Suprapubic skin (tissue), 4 donors: ENCODE results near the gene MRC2. TPM values are rescaled to one million over a fixed set of nuclear protein-coding genes. Genes with fewer than 3 reads are reported as not detected.

Source experiments
- DNase-seq, 2 donors: peaks; one replicate each; pipeline ENCODE4 v3.0.0-alpha.2; 2019; ENCODE audit warnings: low spot score in 2 of 2
- H3K27ac ChIP-seq: fragments of 200-600 bp; sonication (generic); one replicate; pipeline ENCODE4 v1.5.1; 2019
- H3K27me3 ChIP-seq: fragments of 200-600 bp; sonication (generic); one replicate; pipeline ENCODE4 v1.5.1; 2019
- H3K36me3 ChIP-seq: fragments of 200-600 bp; sonication (generic); one replicate; pipeline ENCODE4 v1.5.1; 2019
- H3K4me1 ChIP-seq: fragments of 200-600 bp; sonication (generic); one replicate; pipeline ENCODE4 v1.5.1; 2019
- H3K4me3 ChIP-seq: fragments of 200-600 bp; sonication (generic); one replicate; pipeline ENCODE4 v1.5.1; 2019; ENCODE audit warnings: mild to moderate bottlenecking
- H3K9me3 ChIP-seq: fragments of 200-600 bp; sonication (generic); one replicate; pipeline ENCODE4 v1.5.1; 2019
- EP300 ChIP-seq: sonication (generic); formaldehyde crosslinking; IDR thresholded peaks from one replicate; pipeline ENCODE4 v1.6.1; 2017; ENCODE audit warnings: antibody characterized with exemption
- POLR2A ChIP-seq, 2 donors: fragments of 450-650 bp; IDR thresholded peaks; one replicate each; pipeline ENCODE4 v1.6.1; 2017; ENCODE audit warnings: antibody characterized with exemption in 2 of 2, mild to moderate bottlenecking in 2 of 2, moderate library complexity in 2 of 2
- POLR2AphosphoS5 ChIP-seq, 3 donors: sonication (generic); formaldehyde crosslinking; IDR thresholded peaks; one replicate each; pipeline ENCODE4 v1.6.1; 2017; ENCODE audit warnings: antibody characterized with exemption in 3 of 3
- WGBS: methylation state at CpG from one replicate; pipeline ENCODE4 v1.1.5; 2018; 5-methylcytosine and 5-hydroxymethylcytosine counted together
- total RNA-seq, 4 donors: library from RNA; depleted of rRNA; stranded (reverse); fragments of >200 nt; gene quantifications; one replicate each; pipeline ENCODE4 v1.1.0, GENCODE V29; 2016
- TF ChIP-seq, protein P1 (sequence below), 2 donors: fragments of 200-600 bp in 1 of 2; fragments of 450-650 bp in 1 of 2; sonication (generic) in 1 of 2; IDR thresholded peaks; one replicate each; pipeline ENCODE4 v1.5.1; 2016 to 2019; ENCODE audit warnings: antibody characterized with exemption in 2 of 2, mild to moderate bottlenecking in 1 of 2, moderate library complexity in 1 of 2

MRC2 gene, protein sequence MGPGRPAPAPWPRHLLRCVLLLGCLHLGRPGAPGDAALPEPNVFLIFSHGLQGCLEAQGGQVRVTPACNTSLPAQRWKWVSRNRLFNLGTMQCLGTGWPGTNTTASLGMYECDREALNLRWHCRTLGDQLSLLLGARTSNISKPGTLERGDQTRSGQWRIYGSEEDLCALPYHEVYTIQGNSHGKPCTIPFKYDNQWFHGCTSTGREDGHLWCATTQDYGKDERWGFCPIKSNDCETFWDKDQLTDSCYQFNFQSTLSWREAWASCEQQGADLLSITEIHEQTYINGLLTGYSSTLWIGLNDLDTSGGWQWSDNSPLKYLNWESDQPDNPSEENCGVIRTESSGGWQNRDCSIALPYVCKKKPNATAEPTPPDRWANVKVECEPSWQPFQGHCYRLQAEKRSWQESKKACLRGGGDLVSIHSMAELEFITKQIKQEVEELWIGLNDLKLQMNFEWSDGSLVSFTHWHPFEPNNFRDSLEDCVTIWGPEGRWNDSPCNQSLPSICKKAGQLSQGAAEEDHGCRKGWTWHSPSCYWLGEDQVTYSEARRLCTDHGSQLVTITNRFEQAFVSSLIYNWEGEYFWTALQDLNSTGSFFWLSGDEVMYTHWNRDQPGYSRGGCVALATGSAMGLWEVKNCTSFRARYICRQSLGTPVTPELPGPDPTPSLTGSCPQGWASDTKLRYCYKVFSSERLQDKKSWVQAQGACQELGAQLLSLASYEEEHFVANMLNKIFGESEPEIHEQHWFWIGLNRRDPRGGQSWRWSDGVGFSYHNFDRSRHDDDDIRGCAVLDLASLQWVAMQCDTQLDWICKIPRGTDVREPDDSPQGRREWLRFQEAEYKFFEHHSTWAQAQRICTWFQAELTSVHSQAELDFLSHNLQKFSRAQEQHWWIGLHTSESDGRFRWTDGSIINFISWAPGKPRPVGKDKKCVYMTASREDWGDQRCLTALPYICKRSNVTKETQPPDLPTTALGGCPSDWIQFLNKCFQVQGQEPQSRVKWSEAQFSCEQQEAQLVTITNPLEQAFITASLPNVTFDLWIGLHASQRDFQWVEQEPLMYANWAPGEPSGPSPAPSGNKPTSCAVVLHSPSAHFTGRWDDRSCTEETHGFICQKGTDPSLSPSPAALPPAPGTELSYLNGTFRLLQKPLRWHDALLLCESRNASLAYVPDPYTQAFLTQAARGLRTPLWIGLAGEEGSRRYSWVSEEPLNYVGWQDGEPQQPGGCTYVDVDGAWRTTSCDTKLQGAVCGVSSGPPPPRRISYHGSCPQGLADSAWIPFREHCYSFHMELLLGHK (N-terminal part only)
- 10 to 100 TPM; 31.4 to 55.2 (median 37.1) TPM for total RNA-seq

DNA sequence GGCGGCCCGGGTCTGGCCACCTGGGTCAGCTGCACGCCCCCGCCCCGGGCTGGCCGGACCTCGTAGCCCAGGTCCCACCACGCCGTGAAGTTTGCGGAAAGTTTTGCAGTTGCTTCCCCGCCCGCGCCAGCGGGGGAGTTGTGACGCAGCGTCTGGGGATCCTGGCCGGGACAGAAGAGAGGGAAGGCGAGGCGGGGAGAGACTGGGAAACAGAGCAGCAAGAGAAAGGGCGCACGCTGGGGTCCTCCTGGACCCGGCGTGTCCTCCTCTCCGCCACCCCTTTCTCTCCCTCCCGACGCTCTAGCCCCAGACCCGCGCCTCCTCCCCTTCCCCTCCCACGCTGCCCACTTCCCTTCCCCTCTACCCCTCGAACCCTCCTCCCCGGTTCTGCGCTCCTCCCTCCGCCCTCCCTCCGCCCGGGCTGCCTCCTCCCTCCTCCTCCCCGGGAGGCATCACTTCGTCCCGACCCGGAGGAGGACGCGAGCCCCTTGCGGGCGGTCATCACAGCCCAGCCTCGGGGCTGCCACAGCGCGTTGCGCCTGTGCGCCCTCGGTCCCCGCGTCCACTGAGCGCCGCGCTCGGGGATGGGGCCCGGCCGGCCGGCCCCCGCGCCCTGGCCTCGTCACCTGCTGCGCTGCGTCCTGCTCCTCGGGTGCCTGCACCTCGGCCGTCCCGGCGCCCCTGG lies at the start of gene MRC2:
MRC2 (plus strand) TSS at position 452 of the 685 bp plus-strand sequence; CDS start at position 585, 133 bp downstream.
- TF ChIP-seq POLR2A (IDR thresholded peaks at IDR 0.05) (no peak), POLR2AphosphoS5 (IDR thresholded peaks at IDR 0.05) (no peak), EP300 (no peak)
- TF ChIP-seq, protein P1, sequence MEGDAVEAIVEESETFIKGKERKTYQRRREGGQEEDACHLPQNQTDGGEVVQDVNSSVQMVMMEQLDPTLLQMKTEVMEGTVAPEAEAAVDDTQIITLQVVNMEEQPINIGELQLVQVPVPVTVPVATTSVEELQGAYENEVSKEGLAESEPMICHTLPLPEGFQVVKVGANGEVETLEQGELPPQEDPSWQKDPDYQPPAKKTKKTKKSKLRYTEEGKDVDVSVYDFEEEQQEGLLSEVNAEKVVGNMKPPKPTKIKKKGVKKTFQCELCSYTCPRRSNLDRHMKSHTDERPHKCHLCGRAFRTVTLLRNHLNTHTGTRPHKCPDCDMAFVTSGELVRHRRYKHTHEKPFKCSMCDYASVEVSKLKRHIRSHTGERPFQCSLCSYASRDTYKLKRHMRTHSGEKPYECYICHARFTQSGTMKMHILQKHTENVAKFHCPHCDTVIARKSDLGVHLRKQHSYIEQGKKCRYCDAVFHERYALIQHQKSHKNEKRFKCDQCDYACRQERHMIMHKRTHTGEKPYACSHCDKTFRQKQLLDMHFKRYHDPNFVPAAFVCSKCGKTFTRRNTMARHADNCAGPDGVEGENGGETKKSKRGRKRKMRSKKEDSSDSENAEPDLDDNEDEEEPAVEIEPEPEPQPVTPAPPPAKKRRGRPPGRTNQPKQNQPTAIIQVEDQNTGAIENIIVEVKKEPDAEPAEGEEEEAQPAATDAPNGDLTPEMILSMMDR (IDR thresholded peaks at IDR 0.05): no peak
- H3K4me3 ChIP-seq: peak within 1 kb of the TSS; percentile 81
- peak within 1 kb of the TSS; percentile 93 for H3K27ac ChIP-seq
- WGBS: under 1% methylated on average over 25 of the region's 68 CpGs
- H3K27me3 ChIP-seq: peaks cover 5% of the 10 kb centered on the region
- no peak for DNase-seq
- no peaks in the 10 kb centered on the region for H3K36me3 ChIP-seq
- peaks cover 49% of the 10 kb centered on the region for H3K4me1 ChIP-seq
- H3K9me3 ChIP-seq: no peaks in the 10 kb centered on the region

DNA sequence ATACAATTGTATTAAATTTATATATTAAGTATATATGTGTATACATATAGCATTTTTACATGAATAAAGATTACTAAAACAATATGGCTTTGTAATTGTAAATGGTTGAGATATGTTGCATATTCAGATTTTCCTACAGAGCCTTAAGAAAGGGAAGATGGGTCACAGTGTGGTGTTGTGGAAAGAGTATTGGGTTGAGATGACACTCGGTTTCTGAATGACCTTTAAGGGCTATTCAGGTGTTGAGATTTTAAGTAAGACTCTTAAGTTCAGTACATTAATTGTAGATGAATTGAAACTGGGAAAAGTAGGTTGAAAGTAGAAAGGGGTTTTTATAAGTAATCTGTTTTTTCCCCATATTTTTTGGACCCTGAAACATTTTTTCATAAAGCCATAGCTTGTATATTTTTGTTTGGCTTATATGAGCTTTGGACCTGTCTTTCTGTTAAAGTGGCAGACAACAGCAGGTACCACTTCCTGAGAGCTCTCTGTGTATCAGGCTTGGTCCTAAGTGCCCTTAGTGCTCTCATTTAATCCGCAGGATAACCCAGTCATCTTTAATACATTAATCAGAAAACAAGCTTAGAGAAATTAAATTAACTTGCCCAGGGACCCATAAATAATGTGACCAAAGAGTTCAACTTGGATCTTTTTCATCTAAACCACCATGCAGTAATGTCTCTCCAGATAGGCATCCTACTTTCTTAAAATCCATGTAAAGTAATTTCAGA lies 48.5 kb upstream of the MRC2 start:
- H3K27ac ChIP-seq: no peak overlapping the region
- peaks cover 63% of the 10 kb centered on the region for H3K36me3 ChIP-seq
- no peaks in the 10 kb centered on the region for H3K9me3 ChIP-seq
- no peak overlapping the region for H3K4me3 ChIP-seq
- TF ChIP-seq EP300: no peak
- TF ChIP-seq, protein P1 (IDR thresholded peaks at IDR 0.05): no peak
- TF ChIP-seq POLR2AphosphoS5 (IDR thresholded peaks at IDR 0.05): no peak
- no peak for TF ChIP-seq POLR2A (IDR thresholded peaks at IDR 0.05)
- WGBS: 84% methylated on average over 2 of the region's 2 CpGs
- no peaks in the 10 kb centered on the region for H3K4me1 ChIP-seq
- DNase-seq: no peak
- no peaks in the 10 kb centered on the region for H3K27me3 ChIP-seq

DNA sequence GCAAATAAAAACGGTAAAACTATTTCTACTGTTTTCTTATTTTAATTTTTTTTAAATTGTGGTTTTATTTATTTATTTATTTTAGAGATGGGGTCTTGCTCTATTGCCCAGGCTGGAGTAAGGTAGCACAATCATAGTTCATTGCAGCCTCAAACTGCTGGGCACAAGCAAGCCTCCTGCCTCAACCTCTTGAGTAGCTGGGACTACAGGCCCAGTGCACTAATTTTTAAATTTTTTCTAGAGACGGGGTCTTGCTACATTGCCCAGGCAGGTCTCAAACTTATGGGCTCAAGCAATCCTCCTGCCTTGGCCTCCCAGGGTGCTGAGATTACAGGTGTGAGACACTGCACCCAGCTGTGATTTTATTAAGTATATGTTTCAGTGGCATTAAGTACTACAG lies 46.5 kb upstream of the MRC2 start:
- no peaks in the 10 kb centered on the region for H3K9me3 ChIP-seq
- H3K27me3 ChIP-seq: no peaks in the 10 kb centered on the region
- no peaks in the 10 kb centered on the region for H3K4me1 ChIP-seq
- DNase-seq: no peak
- WGBS: 89% methylated on average over 2 of the region's 2 CpGs
- peaks cover 52% of the 10 kb centered on the region for H3K36me3 ChIP-seq
- TF ChIP-seq, protein P1 (IDR thresholded peaks at IDR 0.05): no peak
- TF ChIP-seq POLR2AphosphoS5 (IDR thresholded peaks at IDR 0.05) (no peak), POLR2A (IDR thresholded peaks at IDR 0.05) (no peak)
- no peak overlapping the region for H3K27ac ChIP-seq
- no peak overlapping the region for H3K4me3 ChIP-seq

DNA sequence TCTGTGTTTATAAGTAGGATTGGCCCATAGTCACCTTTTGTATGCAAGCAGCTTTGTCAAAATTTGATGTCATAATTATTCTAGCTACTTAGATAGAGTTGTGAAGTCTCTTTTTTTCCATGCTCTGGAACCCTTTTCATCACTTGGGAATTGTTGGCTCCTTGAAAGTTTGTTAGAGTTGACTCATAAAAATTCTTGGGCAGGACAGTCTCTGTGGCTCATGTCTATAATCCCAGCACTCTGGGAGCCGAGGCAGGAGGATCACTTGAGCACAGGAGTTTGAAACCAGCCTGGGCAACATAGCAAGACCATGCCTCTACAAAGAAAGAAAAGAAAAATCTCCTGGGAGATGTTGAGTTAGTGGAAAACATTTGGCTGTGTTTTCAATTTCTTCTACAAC lies 45.7 kb upstream of the MRC2 start:
- Histone ChIP-seq H3K27me3 (no peaks in the 10 kb centered on the region), H3K9me3 (no peaks in the 10 kb centered on the region), H3K27ac (no peak overlapping the region), H3K4me1 (no peaks in the 10 kb centered on the region), H3K36me3 (peaks cover 53% of the 10 kb centered on the region), H3K4me3 (no peak overlapping the region)
- DNase-seq: no peak
- TF ChIP-seq POLR2A (IDR thresholded peaks at IDR 0.05) (no peak), POLR2AphosphoS5 (IDR thresholded peaks at IDR 0.05) (no peak), EP300 (no peak)
- TF ChIP-seq, protein P1 (IDR thresholded peaks at IDR 0.05): no peak
- WGBS: 91% methylated on average over 1 of the region's 1 CpG
